Activated gamma-delta T cell treated with Interleukin-2 at 50 U/mL for 16 hours (primary cell): Measurements from ENCODE around the gene QRSL1.
"Not testable (repeated sequence)": the region's sequence is repeated elsewhere in the genome, so short reads cannot be mapped to it uniquely, and the experiment has no call there.

Source experiments
- DNase-seq: peaks from one replicate; pipeline ENCODE4 v3.0.0-alpha.2; 2020

The QRSL1 gene, protein sequence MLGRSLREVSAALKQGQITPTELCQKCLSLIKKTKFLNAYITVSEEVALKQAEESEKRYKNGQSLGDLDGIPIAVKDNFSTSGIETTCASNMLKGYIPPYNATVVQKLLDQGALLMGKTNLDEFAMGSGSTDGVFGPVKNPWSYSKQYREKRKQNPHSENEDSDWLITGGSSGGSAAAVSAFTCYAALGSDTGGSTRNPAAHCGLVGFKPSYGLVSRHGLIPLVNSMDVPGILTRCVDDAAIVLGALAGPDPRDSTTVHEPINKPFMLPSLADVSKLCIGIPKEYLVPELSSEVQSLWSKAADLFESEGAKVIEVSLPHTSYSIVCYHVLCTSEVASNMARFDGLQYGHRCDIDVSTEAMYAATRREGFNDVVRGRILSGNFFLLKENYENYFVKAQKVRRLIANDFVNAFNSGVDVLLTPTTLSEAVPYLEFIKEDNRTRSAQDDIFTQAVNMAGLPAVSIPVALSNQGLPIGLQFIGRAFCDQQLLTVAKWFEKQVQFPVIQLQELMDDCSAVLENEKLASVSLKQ

DNA sequence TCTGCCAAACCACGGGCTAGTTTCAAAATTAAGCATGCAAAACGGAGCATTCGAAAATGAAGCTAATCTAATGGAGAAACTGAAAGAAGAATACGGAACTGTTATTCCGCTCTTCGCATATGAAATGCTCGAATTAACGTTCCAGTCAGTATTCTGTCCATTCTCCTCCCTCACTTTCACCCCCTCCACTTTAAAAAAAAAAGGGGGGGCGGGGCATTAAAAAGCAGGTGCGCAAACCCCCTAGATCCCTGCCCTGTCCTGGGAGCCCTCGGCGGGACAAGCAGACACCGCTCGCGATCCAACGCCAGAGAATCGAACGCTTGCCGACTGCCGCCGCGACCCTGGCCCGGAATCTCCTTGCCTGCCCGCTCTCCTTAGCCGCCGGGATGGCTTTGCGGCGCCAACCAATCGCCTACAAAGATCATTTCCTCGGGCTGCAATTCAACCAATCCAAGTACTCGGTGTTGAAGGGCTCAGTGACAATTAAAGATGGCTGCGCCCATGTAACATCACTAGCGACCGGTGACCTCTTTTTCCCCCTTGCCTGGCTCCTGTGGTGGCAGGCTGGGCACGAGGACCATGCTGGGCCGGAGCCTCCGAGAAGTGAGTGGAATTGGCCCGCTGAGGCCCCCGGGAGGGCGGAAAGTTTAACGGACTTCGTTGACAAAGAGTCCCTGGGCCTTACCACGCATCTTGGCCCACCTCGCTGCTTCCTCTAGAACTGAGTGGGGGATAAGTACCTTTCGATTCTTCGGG, at the start of gene QRSL1, which contains the start of gene RTN4IP1:
Gene QRSL1 (plus strand): TSS at position 476 of the 756 bp plus-strand sequence. CDS start 104 bp downstream, at position 580.
Gene RTN4IP1 (minus strand): TSS at position 396 of the 756 bp plus-strand sequence. CDS start 477 bp downstream, outside the sequence.
- DNase-seq: peak; percentile 77

DNA sequence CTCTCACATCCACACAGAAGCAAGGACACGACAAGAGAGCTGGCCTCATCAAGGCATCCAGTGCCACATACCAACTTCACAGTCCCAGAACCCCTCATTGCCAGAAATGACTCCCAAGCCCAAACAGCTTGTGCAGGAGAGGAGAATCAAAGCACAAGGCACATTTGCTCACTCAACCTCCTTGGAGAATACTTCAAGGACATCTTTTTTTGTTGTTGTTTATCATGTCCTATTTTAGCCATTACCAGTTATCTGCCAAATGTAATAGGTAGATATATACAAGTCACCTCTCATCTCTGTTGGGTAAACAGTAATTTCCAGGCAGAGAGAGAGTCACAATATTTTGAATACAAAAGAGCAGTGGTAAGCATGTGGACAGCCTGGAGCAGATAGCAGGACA, 47.9 kb upstream of the QRSL1 start:
- DNase-seq: no peak

DNA sequence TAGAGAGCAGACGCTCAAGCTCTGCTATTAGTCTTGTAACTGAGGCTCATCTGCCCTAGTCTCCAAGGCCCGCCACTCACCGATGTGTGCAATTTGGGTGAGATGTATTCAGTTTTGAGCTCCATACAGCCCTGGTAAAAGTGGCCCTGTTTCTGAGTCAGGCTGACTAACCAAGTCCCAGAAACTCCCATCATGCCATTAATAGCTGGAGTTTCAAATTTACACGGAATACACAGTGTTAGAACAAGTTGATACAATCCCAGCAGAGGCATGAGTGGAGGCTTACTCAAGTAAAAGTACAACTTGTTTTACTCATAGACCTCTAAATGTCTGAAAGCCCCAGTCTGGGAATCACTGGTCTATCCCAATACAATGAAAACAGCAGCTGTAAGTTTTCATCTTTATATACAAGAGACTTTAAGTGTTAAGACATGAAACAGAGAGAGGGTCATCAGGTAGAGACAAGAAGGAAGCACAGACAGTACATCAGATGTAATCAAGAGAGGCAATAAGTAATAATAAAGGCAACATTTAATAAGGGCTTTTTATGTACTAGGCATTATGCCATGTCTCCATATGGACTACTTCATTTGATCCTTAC, 42.5 kb upstream of the QRSL1 start:
- DNase-seq: no peak

DNA sequence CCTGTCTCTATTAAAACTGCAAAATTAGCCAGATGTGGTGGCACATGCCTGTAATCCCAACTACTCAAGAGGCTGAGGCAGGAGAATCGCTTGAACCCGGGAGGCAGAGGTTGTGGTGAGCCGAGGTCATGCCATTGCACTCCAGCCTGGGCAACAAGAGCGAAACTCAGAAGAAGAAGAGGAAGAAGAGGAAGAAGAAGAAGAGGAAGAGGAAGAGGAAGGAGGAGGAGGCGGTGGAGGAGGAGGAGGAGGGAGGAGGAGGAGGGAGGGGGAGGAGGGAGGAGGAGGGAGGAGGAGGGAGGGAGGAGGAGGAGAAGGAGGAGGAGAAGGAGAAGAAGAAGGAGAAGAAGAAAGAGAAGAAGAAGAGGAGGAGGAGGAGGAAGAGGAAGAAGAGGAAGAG, 40.4 kb upstream of the QRSL1 start:
- DNase-seq: not testable (repeated sequence)

DNA sequence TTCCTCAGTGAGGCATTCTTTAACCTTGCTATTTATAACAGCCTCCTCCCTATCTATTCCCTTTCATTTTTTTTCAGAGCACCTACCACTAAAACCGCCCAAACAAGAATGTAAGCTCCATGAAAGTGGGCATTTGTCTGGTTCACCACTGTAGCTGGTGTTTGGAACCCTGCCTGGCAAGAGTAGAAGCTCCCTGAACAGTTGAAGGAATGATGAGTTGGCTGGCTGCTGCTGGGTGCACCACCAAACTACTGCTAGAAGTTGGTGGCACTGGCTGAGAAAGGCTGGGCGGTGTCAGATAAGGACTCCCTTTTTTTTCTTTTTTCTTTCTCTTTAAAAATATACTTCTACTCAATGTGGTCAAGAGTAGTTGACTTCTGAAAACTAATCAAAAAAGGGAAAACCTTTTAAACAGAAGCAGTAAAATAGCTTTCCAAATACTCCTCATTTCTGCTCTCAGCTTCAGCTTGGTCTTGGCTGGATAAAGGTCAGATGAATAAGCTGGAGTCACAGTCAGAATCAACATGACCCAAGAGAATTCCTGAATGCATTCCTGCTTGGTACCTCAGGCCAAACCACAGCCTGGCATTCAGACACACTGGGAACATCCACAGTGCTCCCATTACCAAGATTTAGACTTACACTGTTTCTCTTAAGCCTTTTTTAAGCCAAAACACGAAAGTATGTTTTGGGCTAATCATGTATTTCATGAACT, 38.1 kb upstream of the QRSL1 start:
- DNase-seq: no peak

DNA sequence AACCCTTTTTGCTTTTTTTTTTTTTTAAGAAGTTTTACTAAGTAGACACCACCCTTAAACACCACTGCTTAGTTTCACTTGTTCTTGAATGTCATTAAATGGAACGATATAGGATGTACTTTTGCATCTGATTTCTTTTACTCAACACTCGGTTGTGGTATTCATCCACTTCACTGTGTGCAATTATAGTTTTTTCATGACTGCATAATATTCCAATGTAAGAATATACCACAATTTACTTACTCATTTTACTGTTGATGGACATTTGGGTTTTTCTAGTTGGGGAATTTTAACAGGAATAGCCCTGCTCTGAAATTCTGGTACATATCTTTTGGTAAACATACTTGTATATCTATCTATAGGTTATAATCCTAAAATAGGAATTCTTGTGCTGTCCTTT, 29.9 kb upstream of the QRSL1 start:
- DNase-seq: no peak

DNA sequence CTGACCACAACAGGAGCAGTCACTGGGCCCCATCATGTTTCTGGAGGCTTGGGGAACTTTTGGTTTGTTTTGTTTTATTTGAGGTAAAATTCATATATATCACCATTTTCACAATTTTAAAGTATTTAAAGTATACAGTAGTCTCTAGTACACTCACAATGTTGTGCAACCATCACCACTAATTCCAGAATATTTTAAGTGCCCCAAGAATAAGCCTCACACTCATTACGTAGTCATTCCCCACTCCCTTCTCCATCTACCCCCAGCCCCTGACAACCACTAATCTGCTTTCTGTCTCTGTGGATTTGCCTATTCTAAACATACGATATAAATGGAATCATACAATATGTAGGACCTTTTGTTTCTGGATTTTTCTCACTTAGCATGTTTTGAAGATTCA, 29.0 kb upstream of the QRSL1 start:
- DNase-seq: no peak

DNA sequence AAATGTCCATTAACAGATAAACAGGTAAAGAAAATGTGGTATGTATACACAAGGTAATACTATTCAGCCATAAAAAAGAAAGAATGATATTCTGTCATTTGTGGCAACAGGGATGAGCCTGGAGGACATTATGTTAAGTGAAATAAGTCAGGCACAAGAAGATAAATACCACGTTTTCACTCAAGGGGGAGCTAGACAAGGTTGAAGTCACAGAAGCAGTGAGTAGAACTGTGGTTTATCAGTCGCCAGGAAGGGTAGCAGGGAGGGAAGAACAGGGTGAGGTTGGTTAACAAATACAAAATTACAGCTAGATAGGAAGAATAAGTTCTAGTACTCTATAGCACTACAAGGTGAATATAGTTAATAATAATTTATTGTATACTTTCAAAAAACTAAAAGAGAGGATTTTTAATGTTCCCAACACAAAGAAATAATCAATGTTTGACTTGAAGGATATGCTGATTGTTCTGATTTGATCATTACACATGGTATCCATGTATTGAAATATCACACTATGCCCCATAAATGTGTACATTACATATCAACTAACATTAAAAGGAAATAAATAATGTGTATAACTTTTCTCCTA, 21.2 kb upstream of the QRSL1 start:
- peak; percentile 14 for DNase-seq

DNA sequence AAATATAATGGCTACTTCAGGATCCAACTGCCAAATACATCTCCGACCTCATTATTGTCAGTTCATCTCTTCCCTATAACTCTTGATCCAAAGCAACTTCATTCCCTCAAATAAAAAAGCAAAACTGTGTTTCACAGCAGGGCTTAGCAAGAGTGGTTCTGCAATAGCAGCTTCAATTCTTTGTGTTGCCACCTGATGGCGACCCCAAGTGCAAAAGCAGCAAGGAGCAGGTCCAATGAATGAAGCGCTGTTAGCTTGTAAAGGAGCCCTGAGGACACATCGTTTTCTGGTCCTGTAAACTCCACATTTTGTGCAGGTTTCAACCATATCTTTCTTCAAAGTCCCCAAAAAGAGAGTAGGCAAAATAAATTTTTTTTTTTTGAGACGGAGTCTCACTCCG, 19.7 kb upstream of the QRSL1 start:
- DNase-seq: no peak

DNA sequence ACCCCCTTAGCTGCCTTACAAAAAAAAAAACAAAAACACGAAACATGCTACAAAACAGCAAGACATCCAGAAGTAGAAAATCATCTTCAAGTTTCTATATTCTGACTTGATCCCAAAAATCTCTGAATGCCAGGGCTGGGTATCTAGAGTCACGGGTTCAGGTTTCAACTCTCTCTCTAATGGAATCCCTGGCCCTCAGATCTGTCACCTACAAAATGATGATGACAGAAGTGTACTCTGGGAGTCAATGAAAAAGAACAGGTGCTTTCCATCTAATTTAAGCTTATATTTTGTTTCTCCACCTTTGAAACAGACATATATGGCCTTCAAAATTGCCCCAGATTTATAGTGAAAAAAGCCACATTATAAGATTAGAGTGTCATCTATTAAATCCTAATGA, 18.3 kb upstream of the QRSL1 start:
- no peak for DNase-seq

DNA sequence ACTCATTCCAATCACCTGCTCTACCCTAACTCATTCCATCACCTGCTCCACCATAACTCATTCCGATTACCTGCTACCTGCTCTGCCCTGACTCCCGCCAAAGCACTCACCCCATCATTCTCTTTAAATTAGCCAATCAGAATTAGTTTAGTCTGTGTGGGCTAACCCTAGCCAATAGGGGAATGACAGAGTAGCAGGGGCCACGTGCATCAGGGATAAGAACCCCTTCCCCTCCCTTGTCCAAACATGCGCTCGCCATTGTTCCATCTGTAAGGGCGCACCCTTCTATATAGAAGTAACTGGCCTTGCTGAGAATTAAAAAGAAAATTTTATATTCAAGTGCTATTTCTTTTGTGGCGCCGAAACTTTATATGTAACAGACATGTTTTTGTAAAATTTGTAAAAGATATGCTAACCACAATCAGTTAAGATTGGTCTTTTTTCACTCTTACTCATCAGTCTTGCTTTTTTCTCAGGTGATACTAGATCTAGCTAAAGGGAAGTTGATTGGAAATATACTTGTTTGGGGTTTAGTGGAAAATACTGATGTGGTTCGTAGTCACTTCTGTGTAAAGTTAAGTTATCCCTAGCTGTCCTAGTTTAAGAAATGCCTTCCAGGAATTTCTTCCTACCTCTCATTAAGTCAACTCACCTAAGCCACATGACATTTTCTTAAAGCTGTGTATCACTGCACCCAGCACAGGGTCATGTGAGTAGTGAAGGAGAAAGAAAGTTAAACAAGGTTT, 16.5 kb upstream of the QRSL1 start:
- no peak for DNase-seq

DNA sequence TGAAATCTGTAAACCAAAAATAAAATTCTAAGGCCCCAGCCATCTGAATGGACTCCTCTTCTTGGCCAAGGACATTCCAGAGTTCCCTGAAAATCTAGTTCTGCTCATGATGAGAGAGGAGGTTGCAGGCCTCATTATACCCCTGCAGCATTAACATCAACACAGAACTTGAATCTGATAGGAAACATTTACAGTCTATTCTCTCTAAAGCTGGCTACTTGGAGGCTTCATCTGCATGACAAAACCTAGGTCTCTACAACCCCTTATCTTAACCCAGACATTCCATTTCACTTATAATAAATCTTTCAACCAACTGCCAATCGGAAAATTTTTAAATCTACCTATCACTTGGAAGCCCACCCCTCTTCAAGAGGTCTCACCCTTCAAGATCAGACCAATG, 15.8 kb upstream of the QRSL1 start:
- no peak for DNase-seq

DNA sequence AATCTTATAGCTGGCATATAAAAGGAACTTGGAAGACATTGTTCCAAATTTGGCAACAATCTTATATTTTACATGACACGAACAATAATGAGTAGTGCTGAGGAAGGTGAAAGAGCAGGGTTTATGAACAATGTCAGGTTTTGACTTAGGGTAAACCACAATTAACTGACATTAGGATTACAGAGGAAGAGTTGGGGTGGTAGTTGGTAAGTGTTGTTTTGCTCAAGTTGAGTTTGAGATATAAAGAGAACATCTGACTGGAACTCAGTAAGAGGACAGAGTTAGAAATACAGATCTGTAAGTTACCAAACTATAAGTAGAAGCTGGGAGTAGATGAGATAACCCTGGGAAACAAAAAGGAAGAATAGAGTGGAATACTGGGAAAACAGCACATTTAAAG, 15.2 kb upstream of the QRSL1 start:
- no peak for DNase-seq

DNA sequence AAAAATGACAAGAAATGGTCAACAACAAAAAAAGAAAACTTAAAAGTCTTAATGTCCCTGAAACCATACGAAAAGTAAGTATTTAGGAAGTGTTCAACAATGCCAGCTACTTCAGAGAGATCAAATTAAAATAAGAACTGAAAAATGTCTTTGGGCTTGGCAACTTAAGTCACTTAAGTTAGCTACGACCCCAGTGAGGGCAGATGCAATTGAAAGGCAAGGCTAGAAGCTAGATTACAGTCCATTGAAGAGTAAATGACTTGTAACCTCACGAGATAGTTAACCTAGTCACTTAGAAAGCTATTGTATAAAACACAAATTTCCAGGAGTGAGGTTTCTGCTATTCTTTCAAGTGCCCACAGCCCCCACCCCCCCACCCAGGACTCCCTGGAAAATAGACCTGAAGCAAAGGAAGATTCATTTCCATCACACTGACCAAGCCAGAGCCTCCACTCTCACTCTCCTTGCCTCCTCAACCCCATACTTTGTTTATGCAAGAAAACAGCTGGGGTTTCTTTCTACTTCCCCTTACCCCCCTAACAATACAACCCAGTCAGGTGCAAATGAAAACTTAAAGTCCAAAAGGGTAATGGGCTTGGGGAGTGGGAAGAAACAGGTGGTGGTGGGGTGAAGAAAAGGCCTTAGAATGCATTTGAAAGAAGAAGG, 14.7 kb upstream of the QRSL1 start:
- DNase-seq: no peak

DNA sequence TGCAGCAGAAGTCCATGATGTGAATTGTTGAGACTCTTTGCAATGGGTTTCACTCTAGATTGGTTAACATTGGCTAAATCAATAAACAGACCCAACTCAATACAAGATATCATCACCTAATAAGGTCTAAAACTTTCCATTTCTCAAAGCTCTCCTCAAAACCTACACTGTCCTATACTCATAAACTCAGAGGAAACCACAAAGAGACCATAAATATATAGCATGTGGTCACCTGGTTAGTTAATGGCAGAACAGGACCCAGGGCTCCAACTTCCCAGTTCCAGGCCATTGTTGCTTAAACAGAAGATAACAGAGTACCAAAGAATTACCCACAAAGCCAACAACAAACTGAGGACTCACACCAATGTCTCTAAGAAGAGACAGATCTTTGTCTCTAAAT, 12.1 kb upstream of the QRSL1 start:
- DNase-seq: no peak

DNA sequence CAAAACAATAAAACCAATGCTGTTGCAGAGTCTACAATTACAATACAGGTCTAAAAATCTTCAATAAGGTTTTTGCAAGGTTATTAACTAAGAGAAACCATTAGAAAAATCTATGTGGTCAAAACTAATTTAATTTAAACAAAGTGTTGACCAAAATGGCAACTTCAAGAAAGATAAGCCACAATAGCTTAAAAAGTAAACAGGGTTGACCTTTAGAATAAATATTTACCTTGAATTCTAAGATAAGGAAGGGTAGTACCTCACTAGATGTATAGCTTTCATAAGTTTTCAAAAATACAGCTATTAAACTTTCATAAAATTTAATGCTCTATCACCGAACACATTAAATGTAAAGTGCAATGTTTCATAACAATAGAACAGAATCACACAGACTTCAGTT, 11.5 kb upstream of the QRSL1 start:
- no peak for DNase-seq

DNA sequence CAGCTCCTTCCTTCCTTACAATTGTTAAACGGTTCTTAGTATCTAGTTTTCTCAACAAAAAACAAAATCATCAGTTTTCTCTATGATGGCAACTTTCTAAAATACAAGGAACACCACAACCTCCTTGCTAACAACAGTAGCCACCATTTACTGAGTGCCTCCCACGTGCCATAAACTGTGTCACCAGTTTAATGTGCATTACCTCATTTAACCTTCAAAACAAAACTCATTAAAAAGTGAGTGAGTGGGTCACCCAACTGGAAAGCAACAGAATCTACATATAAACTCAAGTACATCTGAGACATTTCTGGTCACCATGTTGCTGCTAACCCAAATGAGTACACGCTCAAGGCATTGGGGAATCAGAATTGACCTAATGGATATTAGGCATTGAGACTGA, 11.1 kb upstream of the QRSL1 start:
- no peak for DNase-seq

DNA sequence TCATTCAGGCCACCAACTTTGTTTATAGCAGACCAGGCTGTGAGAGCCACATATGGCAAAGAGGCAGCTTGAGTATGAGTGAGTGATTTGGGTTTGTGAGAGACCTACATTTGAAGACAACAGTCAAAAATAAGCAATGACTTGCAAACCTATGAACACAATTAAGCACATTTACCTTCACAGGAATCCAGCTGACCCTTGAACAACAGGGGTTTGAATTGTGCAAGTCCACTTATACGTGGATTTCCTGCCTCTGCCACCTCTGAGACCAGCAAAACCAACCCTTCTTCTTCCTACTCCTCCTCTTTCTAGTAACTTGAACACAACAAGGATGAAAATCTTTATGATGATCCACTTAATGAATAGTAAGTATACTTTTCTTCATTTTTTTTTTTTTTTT, 10.2 kb upstream of the QRSL1 start:
- DNase-seq: no peak

DNA sequence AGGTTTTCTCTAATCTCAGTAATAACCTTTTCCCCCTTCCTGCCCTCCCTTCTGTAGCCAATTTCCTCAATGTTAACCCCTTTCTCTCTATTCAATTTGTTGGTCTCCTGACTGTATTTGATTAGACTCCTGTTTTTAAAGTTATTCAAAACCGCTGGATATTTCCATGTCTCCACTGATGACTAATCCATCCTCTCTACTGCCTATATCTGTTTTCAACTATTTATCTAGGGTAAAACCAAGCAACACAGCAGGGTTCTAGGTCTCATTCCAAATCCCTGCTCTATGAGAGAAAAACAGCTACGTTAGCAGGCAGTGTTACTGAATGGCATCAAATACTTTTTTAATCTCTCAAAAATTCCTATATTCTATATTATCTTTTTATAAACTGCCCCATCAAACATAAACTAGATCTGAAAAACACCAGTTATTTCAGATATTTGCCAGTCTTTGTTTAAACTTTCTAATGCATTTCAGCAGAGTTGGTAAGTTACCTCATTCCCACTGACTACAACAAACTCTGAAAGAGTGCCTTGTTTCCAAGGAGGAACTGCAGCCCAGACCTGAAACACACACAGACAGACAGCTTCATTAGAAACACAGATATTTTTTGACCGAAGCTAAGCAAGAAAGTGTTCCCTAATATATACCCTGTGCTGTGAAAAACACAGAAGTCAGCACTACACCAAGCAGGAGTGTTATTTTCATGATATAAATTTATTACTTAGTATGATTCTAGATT, 8.3 kb upstream of the QRSL1 start:
- no peak for DNase-seq

DNA sequence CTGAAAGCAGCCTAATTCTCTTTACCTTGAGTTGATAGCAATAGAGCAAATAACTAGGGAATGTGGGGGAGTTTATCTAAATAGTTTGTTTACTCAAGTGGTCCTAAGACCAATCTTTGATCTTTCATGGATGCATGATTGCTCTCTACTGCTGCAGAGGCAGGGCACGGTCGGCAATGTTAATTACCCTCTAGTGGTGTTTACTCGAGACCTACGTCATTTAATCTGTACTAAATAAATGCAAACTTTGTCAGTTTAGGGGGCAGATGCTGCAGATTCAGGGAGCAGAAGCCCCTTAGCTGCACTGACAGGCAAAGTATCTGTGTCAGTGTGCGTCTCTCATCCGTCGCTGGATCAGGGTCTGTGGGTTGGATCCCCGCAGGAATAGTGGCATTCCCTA, 7.0 kb upstream of the QRSL1 start:
- DNase-seq: no peak
